ENCODE measurements around the gene TSHZ3. TPM values are rescaled to one million over a fixed set of nuclear protein-coding genes. Genes with fewer than 3 reads are reported as not detected.
A peak's percentile ranks its signal among the peaks of the same experiment; 100 is the strongest.

Gene TSHZ3
- total and polyA plus RNA-seq, 2 of the 8 experiments (the other 6 are each of a cell fraction or from before 2014, with no cell fraction given), result 3.1 to 12.3 TPM

- Histone ChIP-seq H3K18ac (ENCODE audit: extremely low read depth, low read length) (no peak overlapping the region), H2AFZ (ENCODE audit: low read length) (no peak overlapping the region), H4K8ac (ENCODE audit: extremely low read depth, insufficient read depth, low read length) (no peak overlapping the region; the same call in 1 of the 2 replicates), H3K36me3 (ENCODE audit: control insufficient read depth in 2 of 4, insufficient read depth in 4 of 4, low read length in 3 of 4) (no peaks in the 10 kb centered on the region), H2AK5ac (ENCODE audit: low read depth, low read length) (no peak overlapping the region), H3K23ac (ENCODE audit: insufficient read length) (no peak overlapping the region), H2BK15ac (ENCODE audit: low read length) (peak overlapping the region; percentile 62; the same call in 1 of the 2 replicates), H3K14ac (ENCODE audit: insufficient read length) (no peak overlapping the region), H3K9ac (replicated peaks in 1 of 4; ENCODE audit: extremely low read depth in 1 of 4, low read depth in 3 of 4, low read length in 3 of 4) (no peak overlapping the region), H3K4ac (replicated peaks; ENCODE audit: insufficient read length, low read depth, low read length) (no peak overlapping the region), H3K56ac (replicated peaks; ENCODE audit: insufficient read length, low read depth, low read length) (no peak overlapping the region), H2BK120ac (replicated peaks; ENCODE audit: low read depth, low read length) (no peak overlapping the region), H2BK5ac (ENCODE audit: low read depth, low read length) (peak overlapping the region; percentile 74; the same call in 1 of the 2 replicates), H3K4me1 (replicated peaks in 1 of 4; ENCODE audit: control insufficient read depth in 3 of 4, insufficient read depth in 4 of 4, low read length in 3 of 4) (peaks cover 0 to 8% (median 6%) of the 10 kb centered on the region in 4 experiments; a peak in 4 of 7 replicates), H3K9me3 (ENCODE audit: insufficient read depth in 2 of 2, low read depth in 1 of 2, low read length in 1 of 2) (no peaks in the 10 kb centered on the region), H3K27me3 (replicated peaks in 1 of 4; ENCODE audit: control insufficient read depth in 3 of 4, extremely low read depth in 1 of 4, insufficient read depth in 3 of 4, low read length in 3 of 4) (no peaks in the 10 kb centered on the region), H3K4me3 (ENCODE audit: extremely low read depth in 1 of 4, insufficient read depth in 2 of 4, low read depth in 3 of 4, low read length in 4 of 4) (no peak overlapping the region), H3K27ac (ENCODE audit: low read depth, low read length) (no peak overlapping the region), H4K20me1 (replicated peaks in 1 of 2; ENCODE audit: control insufficient read depth in 1 of 2, insufficient read depth in 2 of 2, low read length in 2 of 2) (no peaks in the 10 kb centered on the region), H4K5ac (ENCODE audit: insufficient read length, low read depth, low read length) (no peak overlapping the region), H4K91ac (replicated peaks; ENCODE audit: insufficient read length, low read length) (no peak overlapping the region), H2BK20ac (ENCODE audit: low read length) (no peak overlapping the region; the same call in 1 of the 2 replicates), H2BK12ac (ENCODE audit: low read depth, low read length) (peak overlapping the region; percentile 31; the same call in 1 of the 2 replicates), H3K4me2 (ENCODE audit: insufficient read depth in 1 of 2, low read depth in 2 of 2, low read length in 2 of 2) (no peak overlapping the region), H3K79me1 (ENCODE audit: low read depth, low read length) (no peaks in the 10 kb centered on the region), H3K79me2 (ENCODE audit: control insufficient read depth in 1 of 2, insufficient read depth in 2 of 2, low read length in 2 of 2) (no peaks in the 10 kb centered on the region), H3K23me2 (ENCODE audit: low read depth, low read length) (no peaks in the 10 kb centered on the region)
- FAIRE-seq (no peak), DNase-seq (ENCODE audit: low read depth in 1 of 2, low spot score in 2 of 2) (no peak)
- ChIA-PET POLR2A (ENCODE audit: partially characterized antibody) (interaction anchor here (1.1 kb wide), 1 partner anchor 15 kb away, joined by 3 read pairs; no protein-coding TSS in a partner anchor), CTCF (ENCODE audit: partially characterized antibody) (interaction anchor here (0.6 kb wide), 1 partner anchor 1286 kb away, joined by 3 read pairs; no protein-coding TSS in a partner anchor)
- peak; percentile 62; the same call in 1 of the 2 replicates for TF ChIP-seq JUND (IDR thresholded peaks at IDR 0.05; ENCODE audit: low read length)
- no peak for TF ChIP-seq FOSL1 (IDR thresholded peaks at IDR 0.05; ENCODE audit: insufficient read depth, low read depth, low read length)
- WGBS, 2 experiments (ENCODE audit: extremely low coverage in 1 of 2, insufficient coverage in 1 of 2, insufficient read length in 1 of 2, insufficient replicate concordance in 2 of 2, low coverage in 1 of 2, low lambda C conversion rate in 2 of 2, missing lambda C conversion rate in 1 of 2), result 84% methylated on average over 7 of the region's 7 CpGs; no CpG with 5 or more reads in 1 of the 2 experiments
Observed at GRCh38 chr19:31254180-31254551, 95.1 kb downstream of the TSHZ3 start.
